AG04450 (cell line): ENCODE data around the gene ARL13A. TPM values are rescaled to one million over a fixed set of nuclear protein-coding genes. Genes with fewer than 3 reads are reported as not detected.

ENCODE experiments used
- CTCF ChIA-PET: fragments of 300-600, 350-600 bp; formaldehyde crosslinking; extraction: SDS; loops from one replicate; lab custom pipeline; 2022; ENCODE audit warnings: antibody characterized with exemption, inconsistent platforms; lab: Charles Lee
- POLR2A ChIA-PET: fragments of 350-600 bp; formaldehyde crosslinking; extraction: SDS; loops from one replicate; lab custom pipeline; 2021; ENCODE audit warnings: antibody characterized with exemption, inconsistent platforms; lab: Yijun Ruan, JAX
- DNase-seq: peaks from one replicate; pipeline ENCODE4 v3.0.0-alpha.2; 2011; ENCODE audit warnings: low read depth, low spot score
- H3K27ac ChIP-seq: one replicate; pipeline ENCODE4 v1.5.1; 2012; ENCODE audit warnings: low read depth, low read length, control low read depth
- H3K27me3 ChIP-seq: one replicate; pipeline ENCODE4 v1.6.0; 2012; ENCODE audit warnings: low read length; ENCODE audit not compliant: control insufficient read depth, insufficient read depth
- H3K4me3 ChIP-seq: 2 replicates; pipeline ENCODE4 v1.5.1; 2011; ENCODE audit warnings: mild to moderate bottlenecking, low read depth, low read length, control low read depth
- H3K9me3 ChIP-seq: 2 replicates; pipeline ENCODE4 v1.5.1; 2012; ENCODE audit warnings: low read length; ENCODE audit not compliant: control insufficient read depth, insufficient read depth
- polyA plus RNA-seq: library from polyadenylated mRNA; depleted of rRNA; stranded (reverse); fragments of >200 nt; gene quantifications from 2 replicates; pipeline ENCODE4 v1.2.3, GENCODE V29; 2011
- TF ChIP-seq, protein P1 (sequence below): IDR thresholded peaks from 2 replicates; pipeline ENCODE4 v1.5.1; 2011; ENCODE audit warnings: low read depth, low read length, control low read depth, inconsistent platforms

The ARL13A gene
- polyA plus RNA-seq, 1 experiment: 0.24 TPM

DNA sequence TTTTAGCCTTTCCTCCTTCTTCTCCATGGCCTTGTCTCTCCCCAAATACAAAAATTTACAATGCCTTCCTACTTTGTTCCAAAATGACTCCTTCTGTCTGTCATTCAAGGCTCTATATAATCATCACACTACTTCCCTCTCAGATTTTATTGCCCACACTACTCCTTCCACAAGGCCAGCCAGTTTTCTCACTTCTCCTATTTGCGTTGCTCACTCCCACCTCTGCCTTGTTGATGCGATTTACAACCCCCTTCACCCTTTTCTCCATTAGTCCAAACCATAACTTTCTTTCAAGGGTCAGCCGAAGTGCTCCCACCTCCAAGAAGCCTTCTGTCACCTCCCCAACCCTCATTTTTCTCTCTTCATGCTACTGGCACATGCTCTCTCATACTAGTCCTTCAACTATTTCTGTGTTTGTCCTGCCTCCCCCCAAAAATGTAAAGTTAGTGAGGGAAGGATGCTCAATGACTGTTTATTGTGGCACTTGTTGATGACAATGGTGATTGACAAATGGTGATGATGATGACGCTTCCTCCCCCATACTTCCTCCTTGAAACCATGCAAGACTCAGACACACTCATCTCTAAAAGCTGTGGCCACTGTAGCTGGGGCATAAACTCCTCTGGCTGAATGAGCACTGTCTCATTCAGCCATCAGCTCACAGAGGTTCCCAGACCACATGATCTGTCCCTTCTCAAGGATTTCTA lies 38.1 kb upstream of the ARL13A start:
- Histone ChIP-seq H3K4me3 (no peak overlapping the region), H3K27me3 (no peaks in the 10 kb centered on the region), H3K9me3 (peaks cover 3% of the 10 kb centered on the region; the same call in 1 of the 2 replicates), H3K27ac (no peak overlapping the region)
- no peak for DNase-seq
- ChIA-PET CTCF (no interaction called here), POLR2A (no interaction called here)
- TF ChIP-seq, protein P1, sequence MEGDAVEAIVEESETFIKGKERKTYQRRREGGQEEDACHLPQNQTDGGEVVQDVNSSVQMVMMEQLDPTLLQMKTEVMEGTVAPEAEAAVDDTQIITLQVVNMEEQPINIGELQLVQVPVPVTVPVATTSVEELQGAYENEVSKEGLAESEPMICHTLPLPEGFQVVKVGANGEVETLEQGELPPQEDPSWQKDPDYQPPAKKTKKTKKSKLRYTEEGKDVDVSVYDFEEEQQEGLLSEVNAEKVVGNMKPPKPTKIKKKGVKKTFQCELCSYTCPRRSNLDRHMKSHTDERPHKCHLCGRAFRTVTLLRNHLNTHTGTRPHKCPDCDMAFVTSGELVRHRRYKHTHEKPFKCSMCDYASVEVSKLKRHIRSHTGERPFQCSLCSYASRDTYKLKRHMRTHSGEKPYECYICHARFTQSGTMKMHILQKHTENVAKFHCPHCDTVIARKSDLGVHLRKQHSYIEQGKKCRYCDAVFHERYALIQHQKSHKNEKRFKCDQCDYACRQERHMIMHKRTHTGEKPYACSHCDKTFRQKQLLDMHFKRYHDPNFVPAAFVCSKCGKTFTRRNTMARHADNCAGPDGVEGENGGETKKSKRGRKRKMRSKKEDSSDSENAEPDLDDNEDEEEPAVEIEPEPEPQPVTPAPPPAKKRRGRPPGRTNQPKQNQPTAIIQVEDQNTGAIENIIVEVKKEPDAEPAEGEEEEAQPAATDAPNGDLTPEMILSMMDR: no peak

DNA sequence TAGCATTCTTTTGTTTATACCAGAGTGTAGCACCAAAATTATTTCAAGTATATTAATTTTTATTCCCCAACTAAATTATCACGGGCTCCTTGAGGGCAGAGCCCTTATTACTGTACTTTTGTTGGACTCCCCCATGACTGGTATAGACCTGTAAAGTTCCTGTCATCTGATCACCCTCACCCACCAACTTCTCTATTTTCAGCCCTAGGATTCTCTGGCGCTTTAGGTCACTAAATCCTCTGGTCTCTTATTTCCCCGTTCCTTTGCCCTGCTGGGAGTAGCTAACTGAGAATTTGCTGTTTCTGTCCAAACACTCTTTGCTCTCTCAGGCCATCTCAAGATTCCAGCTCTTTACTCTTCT lies 37.6 kb upstream of the ARL13A start:
- no peak for DNase-seq
- H3K4me3 ChIP-seq: no peak overlapping the region
- H3K27me3 ChIP-seq: no peaks in the 10 kb centered on the region
- no peak overlapping the region for H3K27ac ChIP-seq
- ChIA-PET POLR2A (no interaction called here), CTCF (no interaction called here)
- peaks cover 3% of the 10 kb centered on the region; the same call in 1 of the 2 replicates for H3K9me3 ChIP-seq
- TF ChIP-seq, protein P1: no peak

DNA sequence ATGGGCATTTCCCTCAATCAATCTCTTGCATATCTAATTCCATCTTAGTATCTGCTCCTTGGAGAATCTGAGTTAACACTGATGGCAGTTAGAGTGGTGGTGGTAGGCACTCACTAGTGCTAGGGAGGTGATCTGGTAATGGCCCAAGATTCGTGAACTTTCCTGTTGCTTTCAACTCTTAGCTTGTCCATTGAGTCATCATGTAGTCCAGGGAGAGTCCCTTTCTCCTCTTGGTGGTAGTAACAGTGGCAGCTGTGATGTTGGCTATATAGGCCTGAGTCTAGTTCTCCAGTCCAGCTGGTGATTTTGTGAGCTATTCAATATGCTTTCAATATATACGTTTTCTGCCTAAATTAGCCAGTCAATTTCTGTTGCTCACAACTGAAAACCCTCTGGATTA lies 33.7 kb upstream of the ARL13A start:
- no peak for DNase-seq
- ChIA-PET POLR2A (interaction anchor here (0.7 kb wide), 1 partner anchor 39 kb away, joined by 3 read pairs; no protein-coding TSS in a partner anchor), CTCF (no interaction called here)
- H3K27me3 ChIP-seq: no peaks in the 10 kb centered on the region
- H3K9me3 ChIP-seq: peaks cover 3% of the 10 kb centered on the region; the same call in 1 of the 2 replicates
- H3K4me3 ChIP-seq: no peak overlapping the region
- H3K27ac ChIP-seq: no peak overlapping the region
- TF ChIP-seq, protein P1: no peak

DNA sequence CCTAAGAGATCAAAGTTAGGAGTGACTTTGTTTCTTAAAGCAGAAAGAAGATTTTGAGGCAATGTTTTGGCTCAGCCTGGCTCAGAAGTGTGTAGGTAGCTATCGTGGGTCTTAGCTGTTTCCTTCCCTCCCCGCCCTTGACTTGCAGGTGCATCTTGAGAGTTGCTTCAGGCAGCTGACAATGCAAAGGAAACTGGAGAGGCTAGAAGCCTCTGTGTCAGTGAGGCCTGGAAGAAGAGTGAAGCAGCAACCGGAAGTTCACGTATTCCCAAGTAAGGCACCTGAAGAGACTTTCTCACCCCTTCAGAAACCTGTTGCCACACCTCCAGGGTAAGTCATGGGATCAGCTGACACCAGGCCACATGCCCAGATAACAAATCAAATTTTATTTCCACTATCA lies 30.2 kb upstream of the ARL13A start:
- POLR2A ChIA-PET: no interaction called here
- Histone ChIP-seq H3K27me3 (no peaks in the 10 kb centered on the region), H3K27ac (no peak overlapping the region), H3K4me3 (no peak overlapping the region), H3K9me3 (no peaks in the 10 kb centered on the region)
- no peak for DNase-seq
- CTCF ChIA-PET: no interaction called here
- TF ChIP-seq, protein P1: no peak

DNA sequence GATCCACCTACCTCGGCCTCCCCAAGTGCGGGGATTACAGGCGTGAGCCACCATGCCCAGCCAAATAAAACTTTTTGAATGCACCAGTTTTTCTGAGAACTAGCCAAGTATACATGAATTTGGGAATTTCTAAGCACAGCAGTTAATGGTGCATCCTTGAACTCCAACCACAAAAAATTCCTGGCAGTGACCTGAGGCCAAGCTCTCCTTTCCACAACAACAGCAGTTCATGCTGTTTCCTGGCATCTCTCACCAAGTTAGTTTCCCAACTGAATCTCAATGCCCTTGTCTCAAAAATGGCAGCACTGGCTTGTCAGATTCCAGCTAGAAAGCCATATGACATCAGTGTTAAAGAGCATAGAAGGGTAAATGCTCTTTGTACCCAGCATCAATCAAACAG lies 24.9 kb upstream of the ARL13A start:
- DNase-seq: no peak
- no peak overlapping the region for H3K4me3 ChIP-seq
- ChIA-PET POLR2A (no interaction called here), CTCF (no interaction called here)
- no peaks in the 10 kb centered on the region for H3K9me3 ChIP-seq
- H3K27ac ChIP-seq: no peak overlapping the region
- TF ChIP-seq, protein P1: no peak
- no peaks in the 10 kb centered on the region for H3K27me3 ChIP-seq
